Urinary bladder (tissue), 4 donors: ENCODE results near the gene LRRTM3. TPM values are rescaled to one million over a fixed set of nuclear protein-coding genes. Genes with fewer than 3 reads are reported as not detected.

Experiments used
- DNase-seq: peaks from one replicate; pipeline ENCODE4 v3.0.0-alpha.2; 2015; ENCODE audit errors: extremely low spot score
- H3K27ac ChIP-seq: one replicate; pipeline ENCODE4 v1.5.1; 2013; ENCODE audit warnings: low read depth, mild to moderate bottlenecking, moderate library complexity
- H3K36me3 ChIP-seq: one replicate; pipeline ENCODE4 v1.6.1; 2013; ENCODE audit warnings: mild to moderate bottlenecking, moderate library complexity; ENCODE audit not compliant: insufficient read depth
- H3K4me1 ChIP-seq: one replicate; pipeline ENCODE4 v1.6.1; 2013; ENCODE audit warnings: mild to moderate bottlenecking, moderate library complexity; ENCODE audit not compliant: insufficient read depth
- H3K4me3 ChIP-seq: one replicate; pipeline ENCODE4 v1.5.1; 2013; ENCODE audit warnings: low read depth, low read length
- WGBS: extraction: QIAGEN DNeasy Blood & Tissue Kit; methylation state at CpG from one replicate; pipeline ENCODE4 v1.1.7; 2013; 5-methylcytosine and 5-hydroxymethylcytosine counted together
- polyA plus RNA-seq: library from polyadenylated mRNA; stranded (reverse); fragments of 200-250 nt; gene quantifications from one replicate; pipeline ENCODE4 v1.2.3, GENCODE V29; 2013
- total RNA-seq: library from RNA; depleted of rRNA; stranded (reverse); fragments of >200 nt; gene quantifications from one replicate; pipeline ENCODE4 v1.2.3, GENCODE V29; 2014
- donor health status: healthy with polysubstance abuse.
- donor health status: healthy.

LRRTM3 gene
- total and polyA plus RNA-seq, 2 donors: 0.30 to 0.85 TPM

GRCh38 chr10:67140641-67141040, 214.8 kb downstream of the LRRTM3 start:
- 44% methylated on average over 2 of the region's 2 CpGs for WGBS
- Histone ChIP-seq H3K27ac (no peak overlapping the region), H3K36me3 (no peaks in the 10 kb centered on the region), H3K4me1 (no peaks in the 10 kb centered on the region), H3K4me3 (no peak overlapping the region)
- DNase-seq: no peak

GRCh38 chr10:67141300-67141699, 215.5 kb downstream of the LRRTM3 start:
- Histone ChIP-seq H3K4me1 (no peaks in the 10 kb centered on the region), H3K36me3 (no peaks in the 10 kb centered on the region), H3K4me3 (no peak overlapping the region), H3K27ac (no peak overlapping the region)
- 91% methylated on average over 6 of the region's 6 CpGs for WGBS
- no peak for DNase-seq

GRCh38 chr10:67144530-67144929, 218.7 kb downstream of the LRRTM3 start:
- Histone ChIP-seq H3K4me3 (no peak overlapping the region), H3K27ac (no peak overlapping the region), H3K36me3 (no peaks in the 10 kb centered on the region), H3K4me1 (no peaks in the 10 kb centered on the region)
- no peak for DNase-seq
- WGBS: 41% methylated on average over 1 of the region's 1 CpG
